ENCODE data around the gene ACTA1. TPM values are rescaled to one million over a fixed set of nuclear protein-coding genes. Genes with fewer than 3 reads are reported as not detected.

ACTA1 gene
- total and polyA plus RNA-seq, 9 donors: 2,334 to 11,725 (median 8,801) TPM

- Histone ChIP-seq H3K4me1 (ENCODE audit: control insufficient read depth, insufficient read depth, low read length) (peaks cover 48% of the 10 kb centered on the region), H3K9me3 (replicated peaks; ENCODE audit: control insufficient read depth, low read depth, low read length) (no peaks in the 10 kb centered on the region), H3K36me3 (ENCODE audit: control insufficient read depth, insufficient read depth, low read length) (no peaks in the 10 kb centered on the region), H3K27ac (ENCODE audit: low read length) (peak overlapping the region; percentile 66), H3K4me3 (ENCODE audit: low read length) (no peak overlapping the region), H3K27me3 (ENCODE audit: control insufficient read depth, insufficient read depth, low read length) (peaks cover 43% of the 10 kb centered on the region)
- no peak for DNase-seq
- 57% methylated on average over 7 of the region's 7 CpGs for WGBS (ENCODE audit: insufficient coverage)
Observed at GRCh38 chr1:229412056-229412455, 21.8 kb downstream of the ACTA1 start.

GRCh38 chr1:229411434-229412055, 22.3 kb downstream of the ACTA1 start:
- Histone ChIP-seq H3K27ac (ENCODE audit: low read length) (peak overlapping the region; percentile 66), H3K4me3 (ENCODE audit: low read length) (no peak overlapping the region), H3K36me3 (ENCODE audit: control insufficient read depth, insufficient read depth, low read length) (no peaks in the 10 kb centered on the region), H3K27me3 (ENCODE audit: control insufficient read depth, insufficient read depth, low read length) (peaks cover 48% of the 10 kb centered on the region), H3K4me1 (ENCODE audit: control insufficient read depth, insufficient read depth, low read length) (peaks cover 54% of the 10 kb centered on the region), H3K9me3 (replicated peaks; ENCODE audit: control insufficient read depth, low read depth, low read length) (no peaks in the 10 kb centered on the region)
- 28% methylated on average over 5 of the region's 11 CpGs for WGBS (ENCODE audit: insufficient coverage)
- no peak for DNase-seq

DNA sequence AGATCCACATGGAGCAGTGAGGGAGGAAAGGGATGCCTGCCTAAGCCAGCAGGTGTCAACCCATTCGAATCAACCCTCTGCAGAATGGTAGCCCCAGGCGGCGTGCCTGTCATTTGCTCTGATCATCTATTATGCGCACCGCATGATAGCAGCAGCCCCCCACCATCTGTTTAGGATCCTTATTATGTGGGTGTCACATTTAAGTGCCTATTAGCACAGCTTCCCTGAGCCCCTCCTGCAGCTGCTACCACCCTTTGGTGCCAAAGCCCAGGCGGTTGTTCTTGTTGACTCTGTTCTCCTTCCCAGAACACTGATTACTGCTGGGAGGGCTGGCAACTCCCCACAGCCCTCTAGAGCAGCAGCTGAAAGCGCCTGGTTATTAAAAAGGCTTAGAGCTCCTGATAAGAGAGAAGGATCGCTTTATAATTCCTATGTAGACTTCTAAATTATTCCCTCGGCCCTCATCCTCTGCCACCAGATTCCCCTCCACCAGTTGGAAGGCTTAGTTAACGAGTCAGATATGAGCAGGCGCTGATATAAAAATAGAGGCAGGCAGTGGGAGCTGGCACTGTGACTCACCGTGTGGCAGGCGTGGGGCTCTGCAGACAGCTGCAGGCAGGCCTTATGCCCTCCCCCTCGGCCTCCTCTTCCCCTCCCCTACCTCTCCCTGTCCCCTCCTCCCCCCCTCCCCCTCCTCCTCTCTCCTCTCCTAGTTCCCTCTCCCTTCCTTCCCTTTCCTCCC, 23.0 kb downstream of the ACTA1 start:
- DNase-seq: peak; percentile 86
- Histone ChIP-seq H3K27ac (ENCODE audit: low read length) (peak overlapping the region; percentile 95), H3K27me3 (ENCODE audit: control insufficient read depth, insufficient read depth, low read length) (peaks cover 52% of the 10 kb centered on the region), H3K36me3 (ENCODE audit: control insufficient read depth, insufficient read depth, low read length) (no peaks in the 10 kb centered on the region), H3K9me3 (replicated peaks; ENCODE audit: control insufficient read depth, low read depth, low read length) (no peaks in the 10 kb centered on the region), H3K4me3 (ENCODE audit: low read length) (peak overlapping the region; percentile 38), H3K4me1 (ENCODE audit: control insufficient read depth, insufficient read depth, low read length) (peaks cover 55% of the 10 kb centered on the region)
- 4% methylated on average over 4 of the region's 14 CpGs for WGBS (ENCODE audit: insufficient coverage)

- H3K9me3 ChIP-seq (replicated peaks; ENCODE audit: control insufficient read depth, low read depth, low read length): no peaks in the 10 kb centered on the region
- H3K4me1 ChIP-seq (ENCODE audit: control insufficient read depth, insufficient read depth, low read length): peaks cover 55% of the 10 kb centered on the region
- peak overlapping the region; percentile 38 for H3K4me3 ChIP-seq (ENCODE audit: low read length)
- peak overlapping the region; percentile 95 for H3K27ac ChIP-seq (ENCODE audit: low read length)
- 58% methylated on average over 4 of the region's 9 CpGs for WGBS (ENCODE audit: insufficient coverage)
- H3K27me3 ChIP-seq (ENCODE audit: control insufficient read depth, insufficient read depth, low read length): peaks cover 56% of the 10 kb centered on the region
- DNase-seq: no peak
- no peaks in the 10 kb centered on the region for H3K36me3 ChIP-seq (ENCODE audit: control insufficient read depth, insufficient read depth, low read length)
Observed at GRCh38 chr1:229410370-229410691, 23.6 kb downstream of the ACTA1 start.

GRCh38 chr1:229409616-229410369, 24.1 kb downstream of the ACTA1 start:
- DNase-seq: peak; percentile 45
- WGBS (ENCODE audit: insufficient coverage): 23% methylated on average over 13 of the region's 18 CpGs
- Histone ChIP-seq H3K4me1 (ENCODE audit: control insufficient read depth, insufficient read depth, low read length) (peaks cover 55% of the 10 kb centered on the region), H3K27me3 (ENCODE audit: control insufficient read depth, insufficient read depth, low read length) (peaks cover 57% of the 10 kb centered on the region), H3K4me3 (ENCODE audit: low read length) (peak overlapping the region; percentile 38), H3K36me3 (ENCODE audit: control insufficient read depth, insufficient read depth, low read length) (no peaks in the 10 kb centered on the region), H3K27ac (ENCODE audit: low read length) (peak overlapping the region; percentile 95), H3K9me3 (replicated peaks; ENCODE audit: control insufficient read depth, low read depth, low read length) (no peaks in the 10 kb centered on the region)

GRCh38 chr1:229408458-229409037, 25.3 kb downstream of the ACTA1 start:
- DNase-seq: peak; percentile 88
- no peaks in the 10 kb centered on the region for H3K36me3 ChIP-seq (ENCODE audit: control insufficient read depth, insufficient read depth, low read length)
- no peaks in the 10 kb centered on the region for H3K9me3 ChIP-seq (replicated peaks; ENCODE audit: control insufficient read depth, low read depth, low read length)
- H3K4me1 ChIP-seq (ENCODE audit: control insufficient read depth, insufficient read depth, low read length): peaks cover 55% of the 10 kb centered on the region
- peak overlapping the region; percentile 95 for H3K27ac ChIP-seq (ENCODE audit: low read length)
- H3K4me3 ChIP-seq (ENCODE audit: low read length): peak overlapping the region; percentile 38
- WGBS (ENCODE audit: insufficient coverage): 7% methylated on average over 6 of the region's 8 CpGs
- H3K27me3 ChIP-seq (ENCODE audit: control insufficient read depth, insufficient read depth, low read length): peaks cover 61% of the 10 kb centered on the region

- DNase-seq: no peak
- H3K4me1 ChIP-seq (ENCODE audit: control insufficient read depth, insufficient read depth, low read length): peaks cover 55% of the 10 kb centered on the region
- peaks cover 66% of the 10 kb centered on the region for H3K27me3 ChIP-seq (ENCODE audit: control insufficient read depth, insufficient read depth, low read length)
Observed at GRCh38 chr1:229407206-229408026, 26.5 kb downstream of the ACTA1 start.

DNA sequence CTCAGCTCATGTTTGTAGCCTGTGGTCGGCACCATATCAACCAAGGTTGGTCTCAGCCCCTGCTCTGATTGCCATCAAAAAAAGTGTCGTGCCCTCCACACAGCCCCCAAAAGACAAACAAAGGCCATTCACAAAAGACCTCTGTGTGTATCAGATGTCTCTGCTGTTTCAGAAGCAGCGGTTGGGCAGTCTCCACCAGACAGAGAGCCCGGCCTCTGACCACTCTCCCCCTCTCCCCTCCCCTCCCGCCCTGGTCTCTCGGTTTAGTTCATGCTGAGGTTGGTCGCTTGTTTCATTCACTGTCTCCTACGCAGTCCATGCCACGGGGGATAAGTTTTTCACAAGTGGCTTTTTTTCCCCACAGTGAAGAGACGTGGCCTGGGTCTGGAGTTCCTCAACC, 27.1 kb downstream of the ACTA1 start:
- WGBS (ENCODE audit: insufficient coverage): 1% methylated on average over 9 of the region's 10 CpGs
- peaks cover 50% of the 10 kb centered on the region for H3K4me1 ChIP-seq (ENCODE audit: control insufficient read depth, insufficient read depth, low read length)

More at GRCh38 chr1:229407206-229408026, 26.5 kb downstream of the ACTA1 start:
- Histone ChIP-seq H3K4me3 (ENCODE audit: low read length) (peak overlapping the region; percentile 52), H3K27ac (ENCODE audit: low read length) (peak overlapping the region; percentile 94), H3K9me3 (replicated peaks; ENCODE audit: control insufficient read depth, low read depth, low read length) (no peaks in the 10 kb centered on the region), H3K36me3 (ENCODE audit: control insufficient read depth, insufficient read depth, low read length) (no peaks in the 10 kb centered on the region)
- WGBS (ENCODE audit: insufficient coverage): 2% methylated on average over 63 of the region's 68 CpGs

DNA sequence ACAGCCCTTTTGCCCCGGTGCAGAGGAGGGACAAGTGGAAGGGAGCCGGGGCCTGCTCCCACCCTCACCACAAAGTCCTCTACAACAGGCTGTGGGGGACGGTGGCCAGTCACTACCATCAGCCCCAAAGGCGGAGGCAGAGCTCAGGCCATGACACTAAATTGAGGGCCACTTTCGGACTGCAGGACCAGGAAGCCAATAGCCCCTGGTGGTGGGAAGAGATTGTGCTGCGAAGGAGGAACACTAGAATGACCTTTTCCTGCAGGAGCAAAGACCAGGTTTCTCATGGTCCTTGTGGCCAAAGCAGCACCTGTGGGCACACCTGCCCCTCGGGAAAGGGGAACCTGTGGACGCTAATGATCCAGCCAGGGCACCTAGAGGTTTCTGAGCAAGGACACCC, 30.3 kb downstream of the ACTA1 start:
- WGBS (ENCODE audit: insufficient coverage): 73% methylated on average over 4 of the region's 8 CpGs
- Histone ChIP-seq H3K36me3 (ENCODE audit: control insufficient read depth, insufficient read depth, low read length) (no peaks in the 10 kb centered on the region), H3K27me3 (ENCODE audit: control insufficient read depth, insufficient read depth, low read length) (peaks cover 49% of the 10 kb centered on the region), H3K4me1 (ENCODE audit: control insufficient read depth, insufficient read depth, low read length) (peaks cover 21% of the 10 kb centered on the region), H3K9me3 (replicated peaks; ENCODE audit: control insufficient read depth, low read depth, low read length) (no peaks in the 10 kb centered on the region), H3K27ac (ENCODE audit: low read length) (no peak overlapping the region), H3K4me3 (ENCODE audit: low read length) (no peak overlapping the region)
- DNase-seq: no peak

More for the DNA sequence above, 27.1 kb downstream of the ACTA1 start:
- Histone ChIP-seq H3K27ac (ENCODE audit: low read length) (peak overlapping the region; percentile 94), H3K36me3 (ENCODE audit: control insufficient read depth, insufficient read depth, low read length) (no peaks in the 10 kb centered on the region), H3K9me3 (replicated peaks; ENCODE audit: control insufficient read depth, low read depth, low read length) (no peaks in the 10 kb centered on the region), H3K4me3 (ENCODE audit: low read length) (peak overlapping the region; percentile 52), H3K27me3 (ENCODE audit: control insufficient read depth, insufficient read depth, low read length) (peaks cover 65% of the 10 kb centered on the region)
- DNase-seq: peak; percentile 44

Measured in muscle of leg (tissue), 11 donors.